ENCODE data around the gene TRIM22. TPM values are rescaled to one million over a fixed set of nuclear protein-coding genes. Genes with fewer than 3 reads are reported as not detected.

TRIM22 gene
- total RNA-seq, 1 donor from 2014 or later: 203 TPM

GRCh38 chr11:5658318-5658717, 31.3 kb upstream of the TRIM22 start:
- intact Hi-C loops (cut with DNase I): no loop called here
- Histone ChIP-seq H3K27ac (no peak overlapping the region), H3K9me3 (no peaks in the 10 kb centered on the region), H3K27me3 (no peaks in the 10 kb centered on the region), H3K36me3 (peaks cover 2% of the 10 kb centered on the region), H3K4me1 (no peaks in the 10 kb centered on the region), H3K4me3 (no peak overlapping the region)
- DNase-seq (no peak), ATAC-seq (no peak)
- TF ChIP-seq CTCF (IDR thresholded peaks at IDR 0.05): no peak

GRCh38 chr11:5663511-5663910, 26.1 kb upstream of the TRIM22 start:
- Histone ChIP-seq H3K9me3 (no peaks in the 10 kb centered on the region), H3K36me3 (peaks cover 38% of the 10 kb centered on the region), H3K27ac (no peak overlapping the region), H3K27me3 (no peaks in the 10 kb centered on the region), H3K4me3 (no peak overlapping the region), H3K4me1 (no peaks in the 10 kb centered on the region)
- ATAC-seq (no peak), DNase-seq (no peak)
- intact Hi-C loops (cut with DNase I): no loop called here
- no peak for TF ChIP-seq CTCF (IDR thresholded peaks at IDR 0.05)

DNA sequence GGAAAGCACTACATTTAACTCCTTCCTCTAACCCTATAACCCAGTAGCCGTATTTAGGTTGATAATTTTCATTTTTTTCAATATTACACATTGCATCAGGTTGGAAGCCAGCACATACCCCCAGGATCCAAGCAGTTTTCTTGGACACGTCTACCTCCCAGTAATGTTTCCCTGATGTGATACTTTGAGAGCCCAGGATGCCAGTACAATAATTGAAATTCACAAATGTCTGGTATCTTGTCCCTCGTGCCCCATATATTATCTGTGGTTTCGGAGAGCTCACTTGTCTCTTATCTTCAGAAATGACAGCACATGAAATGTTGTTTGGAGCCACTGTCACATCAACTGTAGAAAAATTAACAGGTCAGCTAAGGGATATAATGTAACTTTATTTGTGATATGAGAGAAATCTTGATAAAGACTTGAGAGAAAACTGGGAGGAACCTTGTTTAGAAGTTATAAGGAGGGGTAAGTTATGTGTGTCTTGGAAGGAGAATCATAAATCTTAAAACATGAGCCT, 24.5 kb upstream of the TRIM22 start:
- Histone ChIP-seq H3K27ac (no peak overlapping the region), H3K4me1 (no peaks in the 10 kb centered on the region), H3K9me3 (no peaks in the 10 kb centered on the region), H3K36me3 (peaks cover 49% of the 10 kb centered on the region), H3K4me3 (no peak overlapping the region), H3K27me3 (no peaks in the 10 kb centered on the region)
- DNase-seq (no peak), ATAC-seq (no peak)
- intact Hi-C loops (cut with DNase I): no loop called here
- no peak for TF ChIP-seq CTCF (IDR thresholded peaks at IDR 0.05)

DNA sequence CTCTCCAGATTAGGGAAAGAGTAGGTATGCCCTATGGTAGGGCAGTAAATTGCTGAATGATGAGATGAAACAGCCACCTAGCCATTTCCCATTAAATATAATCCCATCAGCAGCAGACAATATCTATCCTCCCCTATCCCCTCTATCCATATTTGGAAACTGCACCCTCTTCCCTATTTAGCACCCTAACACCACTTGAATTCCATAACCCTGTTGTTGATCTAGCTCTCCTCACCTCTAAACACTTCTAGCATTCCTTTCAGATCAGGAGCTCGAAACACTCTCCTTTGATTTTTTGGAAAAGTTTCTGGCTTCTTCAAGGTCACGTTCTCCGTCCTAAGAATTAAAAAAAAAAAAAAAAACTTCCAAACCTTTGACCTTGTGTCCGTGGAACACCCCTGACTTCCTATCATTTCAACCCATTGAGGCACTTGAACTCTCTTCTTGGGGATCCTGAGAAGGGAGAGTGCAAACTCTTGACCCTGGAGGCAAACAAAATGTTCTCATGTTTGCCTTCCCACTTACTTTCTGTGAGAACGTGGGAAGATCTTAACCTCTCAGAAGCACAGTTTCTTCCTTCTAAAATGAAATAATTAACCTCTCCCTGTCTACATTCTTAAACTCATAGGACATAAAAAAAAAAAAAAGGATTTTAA, 23.7 kb upstream of the TRIM22 start:
- no peaks in the 10 kb centered on the region for H3K4me1 ChIP-seq
- H3K27ac ChIP-seq: no peak overlapping the region
- TF ChIP-seq CTCF (IDR thresholded peaks at IDR 0.05): no peak
- no peak overlapping the region for H3K4me3 ChIP-seq
- H3K9me3 ChIP-seq: no peaks in the 10 kb centered on the region
- DNase-seq (no peak), ATAC-seq (peak; percentile 84)
- intact Hi-C loops (cut with DNase I): no loop called here
- no peaks in the 10 kb centered on the region for H3K27me3 ChIP-seq
- H3K36me3 ChIP-seq: peaks cover 56% of the 10 kb centered on the region

DNA sequence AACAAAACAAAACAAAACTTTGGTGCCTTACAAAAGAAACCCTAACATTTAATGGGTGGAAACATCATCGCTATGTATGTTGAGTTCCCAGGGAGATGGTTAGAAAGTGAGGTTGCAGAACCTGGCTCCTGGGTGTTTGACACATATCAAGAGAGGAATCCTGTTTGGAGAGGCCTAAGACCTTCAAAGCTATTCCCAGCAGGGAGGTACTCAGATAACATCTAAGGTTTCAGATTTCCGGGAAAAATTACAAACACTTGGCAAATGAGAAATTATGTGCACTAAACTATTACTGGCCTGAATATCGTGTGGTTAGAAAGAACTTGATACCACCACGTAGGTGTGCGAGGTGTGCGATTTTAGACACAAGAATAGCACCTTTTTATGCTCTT, 23.2 kb upstream of the TRIM22 start:
- H3K36me3 ChIP-seq: peaks cover 60% of the 10 kb centered on the region
- TF ChIP-seq CTCF (IDR thresholded peaks at IDR 0.05): no peak
- H3K9me3 ChIP-seq: no peaks in the 10 kb centered on the region
- DNase-seq: no peak
- peak; percentile 71 for ATAC-seq
- no peak overlapping the region for H3K27ac ChIP-seq
- no peaks in the 10 kb centered on the region for H3K27me3 ChIP-seq
- no peaks in the 10 kb centered on the region for H3K4me1 ChIP-seq
- intact Hi-C loops (cut with DNase I): no loop called here
- no peak overlapping the region for H3K4me3 ChIP-seq

GRCh38 chr11:5671831-5672230, 17.8 kb upstream of the TRIM22 start:
- no peaks in the 10 kb centered on the region for H3K9me3 ChIP-seq
- no peaks in the 10 kb centered on the region for H3K4me1 ChIP-seq
- peaks cover 39% of the 10 kb centered on the region for H3K36me3 ChIP-seq
- TF ChIP-seq CTCF (IDR thresholded peaks at IDR 0.05): no peak
- intact Hi-C loops (cut with DNase I): no loop called here
- H3K27ac ChIP-seq: no peak overlapping the region
- ATAC-seq (no peak), DNase-seq (no peak)
- H3K4me3 ChIP-seq: no peak overlapping the region
- no peaks in the 10 kb centered on the region for H3K27me3 ChIP-seq

All from upper lobe of right lung (tissue), 1 donor.